ENCODE data around the gene NPAS3.

NPAS3 gene

DNA sequence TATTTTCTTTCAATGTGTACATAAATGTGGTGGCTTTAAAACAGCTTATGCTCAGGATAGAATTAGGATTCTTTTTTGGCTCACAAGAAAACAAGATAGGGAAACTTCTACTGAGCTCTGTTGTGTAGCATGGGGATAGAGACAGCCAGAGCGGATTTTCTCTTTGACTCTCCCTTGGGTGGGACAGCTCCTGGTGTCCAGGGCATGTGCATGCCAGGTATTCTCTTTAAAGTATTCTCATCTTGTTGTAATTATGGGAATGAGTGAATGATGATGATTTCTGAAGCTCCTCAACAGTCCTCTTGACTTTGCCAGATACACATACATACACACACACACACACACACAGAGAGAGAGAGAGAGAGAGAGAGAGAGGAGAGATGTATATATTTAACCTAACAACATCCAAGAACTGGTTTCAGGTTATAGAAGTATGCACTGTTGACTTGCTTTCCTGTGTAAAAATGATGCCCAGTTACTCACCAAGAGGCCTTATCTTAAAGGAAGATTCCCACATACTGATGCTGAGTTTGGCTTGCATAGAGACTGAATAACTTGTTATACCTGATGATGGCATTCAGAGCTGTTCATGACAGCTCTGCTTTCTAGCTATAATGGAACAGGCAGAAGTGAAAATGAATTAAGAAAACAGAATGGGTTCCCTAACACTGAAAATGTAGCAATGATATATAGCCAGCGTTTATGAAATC, 624.7 kb downstream of the NPAS3 start:
- Histone ChIP-seq H3K4me1 (ENCODE audit: insufficient read depth, low read length) (peaks cover 28% of the 10 kb centered on the region), H3K9ac (ENCODE audit: low read depth, low read length) (no peak overlapping the region), H3K9me3 (ENCODE audit: control insufficient read depth, insufficient read depth, low read length) (no peaks in the 10 kb centered on the region), H3K36me3 (ENCODE audit: insufficient read depth, low read length) (no peaks in the 10 kb centered on the region)

DNA sequence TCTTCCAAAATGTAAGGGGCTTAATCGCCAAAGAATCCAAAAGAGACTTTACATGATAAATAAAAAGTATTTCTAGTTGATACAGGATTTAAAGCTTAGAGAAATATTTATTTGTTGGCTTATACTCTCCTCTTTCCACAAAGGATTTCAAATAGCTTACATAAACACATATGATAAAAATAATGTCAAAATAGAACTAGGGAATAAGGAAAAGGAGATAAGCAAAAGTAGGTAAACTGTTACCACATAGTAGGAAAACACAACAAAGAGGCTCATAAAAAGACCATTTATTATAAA, 625.2 kb downstream of the NPAS3 start:
- H3K4me1 ChIP-seq (ENCODE audit: insufficient read depth, low read length): peaks cover 28% of the 10 kb centered on the region

DNA sequence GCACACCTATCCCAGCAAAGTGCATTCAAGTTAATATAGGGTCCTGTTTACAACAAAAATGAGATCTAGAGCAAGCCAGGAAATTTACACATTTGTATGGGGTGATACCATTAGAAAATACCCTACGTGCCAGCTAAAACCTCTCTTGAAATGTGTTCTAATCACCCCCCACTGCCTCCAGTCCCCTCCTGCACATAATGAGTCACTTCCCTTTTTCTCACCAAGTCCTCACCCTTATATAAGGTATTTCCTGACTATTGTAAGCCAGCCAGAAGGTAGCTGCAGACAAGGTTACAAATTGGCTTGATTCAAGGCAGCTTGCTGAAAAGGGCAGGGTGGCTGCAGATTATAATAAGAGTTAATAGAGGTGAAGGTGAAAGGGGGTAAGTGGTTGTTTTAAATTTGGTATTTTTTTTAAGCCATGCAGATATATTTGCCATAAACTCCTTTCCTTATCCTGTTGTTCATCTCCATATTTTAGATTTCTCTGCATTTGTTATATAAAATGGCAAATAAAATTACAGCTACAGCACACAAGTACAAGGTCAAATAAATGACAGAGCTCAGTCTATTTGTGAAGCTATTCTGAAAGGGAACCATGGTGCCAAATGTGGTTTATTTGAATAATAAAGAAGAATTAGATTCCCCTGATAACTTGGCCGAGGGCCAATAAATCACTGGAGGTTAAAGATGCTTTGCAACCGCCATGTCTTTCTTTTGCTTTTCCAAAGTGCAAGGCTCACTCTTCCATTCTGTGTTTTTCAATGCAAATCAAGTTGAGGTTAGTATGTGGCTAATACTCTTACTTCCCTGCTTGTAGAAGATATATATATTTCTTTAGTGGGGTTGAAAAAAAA, 626.3 kb downstream of the NPAS3 start:
- no peaks in the 10 kb centered on the region for H3K9me3 ChIP-seq (ENCODE audit: control insufficient read depth, insufficient read depth, low read length)
- no peak overlapping the region for H3K9ac ChIP-seq (ENCODE audit: low read depth, low read length)
- H3K36me3 ChIP-seq (ENCODE audit: insufficient read depth, low read length): no peaks in the 10 kb centered on the region
- peaks cover 35% of the 10 kb centered on the region for H3K4me1 ChIP-seq (ENCODE audit: insufficient read depth, low read length)

More for the DNA sequence above, 625.2 kb downstream of the NPAS3 start:
- Histone ChIP-seq H3K9me3 (ENCODE audit: control insufficient read depth, insufficient read depth, low read length) (no peaks in the 10 kb centered on the region), H3K36me3 (ENCODE audit: insufficient read depth, low read length) (no peaks in the 10 kb centered on the region), H3K9ac (ENCODE audit: low read depth, low read length) (no peak overlapping the region)

DNA sequence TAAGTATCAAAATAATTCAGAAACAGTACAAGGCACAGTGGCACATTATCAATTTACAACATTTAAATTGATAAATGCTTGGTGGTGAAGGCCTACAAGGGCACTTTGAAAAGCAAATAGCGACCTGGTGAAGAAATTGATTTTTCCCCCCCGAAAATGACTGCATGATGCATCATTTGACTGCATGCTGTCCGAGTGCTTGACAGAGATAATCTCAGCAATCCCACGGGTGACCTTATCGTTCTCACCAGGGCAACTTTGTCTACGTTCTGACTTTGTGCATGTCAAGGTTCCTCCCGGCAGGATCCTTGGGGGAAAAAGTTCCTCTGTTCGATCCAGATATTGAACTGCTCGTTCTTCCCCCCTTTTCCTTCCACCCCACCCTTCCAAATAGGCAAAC, 627.4 kb downstream of the NPAS3 start:
- Histone ChIP-seq H3K9ac (ENCODE audit: low read depth, low read length) (no peak overlapping the region), H3K4me1 (ENCODE audit: insufficient read depth, low read length) (peaks cover 40% of the 10 kb centered on the region), H3K9me3 (ENCODE audit: control insufficient read depth, insufficient read depth, low read length) (no peaks in the 10 kb centered on the region), H3K36me3 (ENCODE audit: insufficient read depth, low read length) (no peaks in the 10 kb centered on the region)

DNA sequence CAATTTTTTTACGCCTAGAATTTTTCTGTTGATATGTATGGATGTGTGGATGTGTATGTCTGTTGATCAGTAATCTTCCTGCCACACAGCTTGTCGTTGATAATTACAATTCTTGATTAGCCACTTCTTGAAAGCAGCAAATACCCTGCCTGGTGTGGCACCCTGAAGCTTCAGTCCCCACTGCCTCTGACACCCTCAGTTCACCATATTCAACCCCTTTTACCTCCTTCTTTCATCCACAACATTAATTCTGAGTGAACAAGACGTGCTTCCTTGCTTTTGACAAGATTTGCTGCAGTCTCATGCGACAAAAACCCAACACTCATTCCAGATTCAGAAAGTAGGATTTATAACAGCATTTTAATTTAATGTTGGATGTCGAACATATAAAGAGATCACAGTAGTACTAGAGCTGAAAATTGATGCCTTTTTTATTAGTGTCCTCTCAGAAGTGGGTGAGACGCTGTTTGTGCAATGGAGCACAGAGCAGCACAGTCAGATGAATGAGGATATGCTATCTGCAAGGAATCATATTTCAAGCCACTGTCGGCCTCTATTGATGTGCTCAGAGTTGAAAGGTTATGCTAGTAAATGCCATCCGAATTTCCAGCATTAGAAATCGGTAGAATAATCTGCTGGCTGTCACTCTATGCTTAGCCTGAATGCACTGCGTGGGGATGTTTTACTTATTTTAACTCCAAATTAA, 628.5 kb downstream of the NPAS3 start:
- Histone ChIP-seq H3K4me1 (ENCODE audit: insufficient read depth, low read length) (peaks cover 38% of the 10 kb centered on the region), H3K9ac (ENCODE audit: low read depth, low read length) (no peak overlapping the region)

DNA sequence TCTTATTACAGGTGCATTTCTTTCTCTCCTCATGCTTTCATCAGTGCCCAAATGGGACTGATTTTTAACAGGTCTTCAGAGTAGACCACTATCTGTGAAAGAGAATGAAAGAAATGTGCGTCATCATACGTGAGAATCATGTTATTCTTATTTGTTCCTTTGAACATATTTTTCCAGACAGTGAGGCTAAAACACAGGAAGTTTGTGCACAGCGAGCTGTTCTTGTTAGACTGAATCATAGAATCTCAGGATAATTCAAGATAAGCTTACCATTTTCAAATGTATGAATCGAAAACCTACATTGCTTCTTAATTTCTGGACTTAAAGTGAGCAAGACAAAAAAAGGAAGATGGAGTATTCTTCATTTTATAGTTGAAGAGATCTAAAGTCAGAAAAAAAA, 629.1 kb downstream of the NPAS3 start:
- H3K9ac ChIP-seq (ENCODE audit: low read depth, low read length): no peak overlapping the region
- H3K4me1 ChIP-seq (ENCODE audit: insufficient read depth, low read length): peaks cover 38% of the 10 kb centered on the region
- H3K9me3 ChIP-seq (ENCODE audit: control insufficient read depth, insufficient read depth, low read length): no peaks in the 10 kb centered on the region
- no peaks in the 10 kb centered on the region for H3K36me3 ChIP-seq (ENCODE audit: insufficient read depth, low read length)

More for the DNA sequence above, 628.5 kb downstream of the NPAS3 start:
- Histone ChIP-seq H3K9me3 (ENCODE audit: control insufficient read depth, insufficient read depth, low read length) (no peaks in the 10 kb centered on the region), H3K36me3 (ENCODE audit: insufficient read depth, low read length) (no peaks in the 10 kb centered on the region)

DNA sequence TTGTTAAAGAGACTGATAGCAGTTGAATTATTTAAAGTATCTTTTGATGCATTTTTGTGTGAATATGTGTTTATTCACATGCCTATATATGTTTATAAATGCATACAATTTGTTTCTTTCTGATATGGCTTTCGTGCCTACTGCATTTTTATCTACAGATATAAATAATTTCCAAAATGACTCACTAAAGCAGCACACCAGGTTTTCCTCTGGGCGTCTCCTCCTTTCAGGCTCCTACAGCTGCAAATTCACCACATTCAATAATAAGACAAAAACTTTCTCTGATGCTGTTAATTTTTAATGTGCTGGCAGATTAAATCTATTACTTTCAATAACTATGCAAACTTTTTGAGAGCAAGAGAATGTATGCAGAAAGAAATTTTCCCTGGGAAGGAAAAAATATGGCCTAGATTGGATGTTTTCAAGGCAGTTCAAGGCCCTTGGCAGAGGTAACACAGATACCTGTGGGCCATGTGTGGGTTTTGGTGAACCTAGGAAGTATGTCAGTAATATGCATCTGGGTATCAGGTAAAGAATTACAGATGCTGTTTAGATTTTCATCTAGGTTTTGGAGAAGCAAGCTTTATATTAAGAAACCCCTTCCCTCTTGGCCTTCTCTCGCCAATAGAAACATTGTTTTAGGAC, 630.4 kb downstream of the NPAS3 start:
- H3K4me1 ChIP-seq (ENCODE audit: insufficient read depth, low read length): peaks cover 38% of the 10 kb centered on the region
- no peak overlapping the region for H3K9ac ChIP-seq (ENCODE audit: low read depth, low read length)
- no peaks in the 10 kb centered on the region for H3K9me3 ChIP-seq (ENCODE audit: control insufficient read depth, insufficient read depth, low read length)
- H3K36me3 ChIP-seq (ENCODE audit: insufficient read depth, low read length): no peaks in the 10 kb centered on the region

DNA sequence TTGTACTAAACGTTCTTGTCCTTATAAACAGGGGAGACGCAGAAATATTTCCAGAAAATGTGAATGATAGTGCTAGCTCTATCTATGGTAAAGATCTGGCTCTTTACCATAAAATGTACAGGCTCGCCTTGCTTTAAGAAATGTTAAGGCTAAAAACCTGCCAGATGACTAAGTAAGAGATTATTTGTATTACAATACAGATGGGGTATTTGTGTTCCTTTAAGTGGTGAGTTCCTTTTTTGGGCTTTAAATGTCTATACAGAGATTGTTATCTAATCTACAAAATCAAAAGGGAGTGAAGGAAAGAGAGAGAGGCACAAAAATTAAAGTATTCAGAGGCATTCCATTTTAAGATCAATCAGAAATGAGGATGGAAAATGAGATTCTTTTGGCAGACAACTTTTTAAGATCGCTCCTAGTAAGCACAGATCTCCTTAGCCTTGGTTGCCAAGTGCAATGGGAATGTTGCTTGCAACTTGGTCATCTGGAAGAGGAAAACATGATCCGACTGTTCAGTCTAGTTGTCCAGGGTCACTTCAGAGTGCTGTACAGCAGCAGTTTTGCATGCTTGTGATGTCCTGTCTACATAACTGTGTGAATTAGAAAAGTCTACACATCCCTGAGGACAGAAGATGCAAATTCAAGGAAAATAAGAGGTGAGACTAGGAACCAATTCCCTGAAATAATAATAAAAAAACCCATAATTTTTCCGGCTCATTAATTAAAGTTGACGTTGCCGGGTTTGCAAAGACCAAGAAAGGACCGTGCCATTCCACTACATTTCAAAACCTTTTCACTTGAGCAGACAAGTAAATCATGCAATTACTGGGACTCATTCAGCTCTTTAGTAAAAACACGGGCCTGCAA, 631.4 kb downstream of the NPAS3 start:
- Histone ChIP-seq H3K9me3 (ENCODE audit: control insufficient read depth, insufficient read depth, low read length) (no peaks in the 10 kb centered on the region), H3K9ac (ENCODE audit: low read depth, low read length) (no peak overlapping the region), H3K4me1 (ENCODE audit: insufficient read depth, low read length) (peaks cover 28% of the 10 kb centered on the region), H3K36me3 (ENCODE audit: insufficient read depth, low read length) (no peaks in the 10 kb centered on the region)

DNA sequence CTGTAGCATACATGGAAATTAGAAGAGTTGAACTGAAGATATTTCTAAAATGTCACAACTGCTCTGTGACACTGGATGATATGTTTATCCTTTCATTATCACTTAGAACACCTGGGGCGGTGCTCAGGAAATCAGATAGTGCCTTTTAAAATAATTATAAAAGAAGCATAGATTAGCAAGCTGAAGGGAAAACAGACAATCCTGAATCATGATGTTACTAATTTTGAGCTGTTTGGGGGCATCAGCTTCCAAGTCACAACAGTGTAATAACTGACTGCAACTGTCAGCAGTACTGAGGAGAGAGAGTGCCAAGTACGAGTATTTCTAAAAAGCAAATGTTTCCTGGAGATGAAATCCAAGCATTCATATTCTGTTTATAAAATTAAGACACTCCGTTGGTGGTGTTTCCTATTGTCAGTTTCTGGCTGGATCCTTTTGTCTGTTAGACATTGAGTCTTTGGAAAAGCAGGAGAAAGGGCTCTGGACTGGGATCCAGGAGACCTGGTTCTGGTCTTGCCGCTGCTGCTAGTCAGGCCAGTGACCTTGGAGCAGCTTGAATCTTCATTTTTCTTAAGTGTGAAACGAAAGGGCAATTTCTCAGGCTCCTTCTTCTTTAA, 632.1 kb downstream of the NPAS3 start:
- no peak overlapping the region for H3K9ac ChIP-seq (ENCODE audit: low read depth, low read length)
- no peaks in the 10 kb centered on the region for H3K36me3 ChIP-seq (ENCODE audit: insufficient read depth, low read length)
- H3K9me3 ChIP-seq (ENCODE audit: control insufficient read depth, insufficient read depth, low read length): no peaks in the 10 kb centered on the region
- H3K4me1 ChIP-seq (ENCODE audit: insufficient read depth, low read length): peaks cover 23% of the 10 kb centered on the region

DNA sequence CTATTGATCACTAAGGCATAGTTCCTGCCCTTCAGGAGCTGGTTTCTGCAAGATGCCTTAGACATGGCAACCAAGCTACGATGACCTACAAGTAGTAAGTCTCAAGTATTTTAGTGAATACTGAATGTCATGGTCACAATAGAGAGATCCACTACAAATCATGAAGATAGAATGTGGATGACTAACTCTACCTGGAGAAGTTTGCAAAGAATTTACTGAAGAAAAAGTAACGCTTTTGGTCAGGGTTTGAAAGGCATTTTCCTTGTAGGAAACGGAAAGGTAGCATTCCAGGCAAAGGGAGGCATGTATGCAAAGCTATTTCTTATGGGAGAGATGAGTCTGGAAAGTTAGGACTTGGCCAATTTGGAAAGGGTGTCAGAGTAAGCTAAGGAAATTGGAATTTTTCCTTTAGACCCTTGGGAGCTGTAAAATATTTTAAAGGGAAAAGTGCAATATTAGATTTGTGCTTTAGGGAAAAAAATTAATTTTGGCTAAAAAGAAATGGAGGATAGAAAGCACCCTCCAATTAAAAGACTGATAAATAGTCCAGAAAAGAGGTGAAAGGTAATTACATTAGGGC, 634.7 kb downstream of the NPAS3 start:
- Histone ChIP-seq H3K36me3 (ENCODE audit: insufficient read depth, low read length) (no peaks in the 10 kb centered on the region), H3K4me1 (ENCODE audit: insufficient read depth, low read length) (peaks cover 13% of the 10 kb centered on the region; the same call in 1 of the 2 replicates), H3K9ac (ENCODE audit: low read depth, low read length) (no peak overlapping the region), H3K9me3 (ENCODE audit: control insufficient read depth, insufficient read depth, low read length) (no peaks in the 10 kb centered on the region)

DNA sequence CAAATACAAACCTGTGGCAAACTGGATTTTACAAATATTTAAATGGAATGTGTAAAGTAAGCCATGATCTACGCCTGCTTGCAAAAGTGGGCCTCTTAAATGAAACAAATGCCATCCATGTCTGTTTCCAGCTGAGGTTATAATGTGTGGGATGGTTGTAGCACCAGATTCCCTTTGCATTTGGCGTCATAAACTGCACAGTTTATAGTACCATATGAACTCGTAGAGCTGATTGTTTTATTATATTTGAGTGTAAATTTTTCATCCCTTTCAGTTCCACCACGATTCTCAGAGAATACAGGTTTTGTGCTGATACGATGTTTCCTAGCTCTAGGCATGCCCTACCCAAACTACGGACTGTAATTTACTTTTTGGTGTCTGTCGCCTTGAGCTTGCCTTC, 637.3 kb downstream of the NPAS3 start:
- H3K4me1 ChIP-seq (ENCODE audit: insufficient read depth, low read length): 0 out of 2 replicates have a peak, but pooled peaks cover 2% of the 10 kb centered on the region
- no peaks in the 10 kb centered on the region for H3K9me3 ChIP-seq (ENCODE audit: control insufficient read depth, insufficient read depth, low read length)
- no peak overlapping the region for H3K9ac ChIP-seq (ENCODE audit: low read depth, low read length)
- H3K36me3 ChIP-seq (ENCODE audit: insufficient read depth, low read length): no peaks in the 10 kb centered on the region

DNA sequence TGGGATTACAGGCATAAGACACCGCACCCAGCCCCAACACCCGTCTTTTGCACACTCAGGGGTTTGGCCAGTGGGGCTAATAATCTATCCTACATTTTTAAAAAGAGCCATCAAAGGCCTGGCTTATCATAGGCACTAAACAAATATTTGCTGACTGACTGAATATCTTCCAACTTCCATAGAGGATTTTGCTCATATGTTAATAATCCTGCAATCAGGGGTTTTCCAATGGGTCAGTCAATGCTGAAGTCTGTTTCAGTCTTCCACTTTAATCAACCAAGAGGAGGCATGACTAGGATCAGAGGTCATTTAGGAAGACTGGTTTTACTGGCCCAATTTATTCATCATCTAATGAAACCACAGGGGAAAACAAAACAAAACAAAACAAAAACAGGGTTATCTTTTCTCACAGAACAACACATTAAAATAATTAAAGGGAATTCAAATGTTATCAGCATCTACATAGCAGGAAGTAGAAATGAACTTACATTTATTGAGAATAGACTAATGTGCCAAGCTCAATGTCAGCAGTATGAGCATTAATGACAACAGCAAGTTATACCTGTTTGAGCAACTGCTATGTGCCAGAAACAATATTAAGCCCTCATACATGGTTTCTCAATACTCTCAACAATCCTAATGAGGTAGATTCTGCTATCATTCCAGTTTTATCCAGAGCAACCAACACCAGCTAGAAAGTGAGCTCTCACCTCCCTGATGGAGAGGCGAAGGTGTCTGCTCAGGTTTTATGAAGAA, 640.0 kb downstream of the NPAS3 start:
- Histone ChIP-seq H3K9ac (ENCODE audit: low read depth, low read length) (no peak overlapping the region), H3K4me1 (ENCODE audit: insufficient read depth, low read length) (no peaks in the 10 kb centered on the region), H3K9me3 (ENCODE audit: control insufficient read depth, insufficient read depth, low read length) (no peaks in the 10 kb centered on the region), H3K36me3 (ENCODE audit: insufficient read depth, low read length) (no peaks in the 10 kb centered on the region)

All from ES-I3 (cell line).